NOMO-1 treated with DMSO at 0.1 percent for 48 hours (cell line): Measurements from ENCODE around the gene LEMD1.
A peak's percentile ranks its signal among the peaks of the same experiment; 100 is the strongest.
"Not testable (repeated sequence)": the region's sequence is repeated elsewhere in the genome, so short reads cannot be mapped to it uniquely, and the experiment has no call there.

ENCODE experiments used
- DNase-seq: peaks from one replicate; lab custom pipeline; 2025; ENCODE audit not compliant: unreplicated experiment; lab: John Stamatoyannopoulos, UW

Gene LEMD1

DNA sequence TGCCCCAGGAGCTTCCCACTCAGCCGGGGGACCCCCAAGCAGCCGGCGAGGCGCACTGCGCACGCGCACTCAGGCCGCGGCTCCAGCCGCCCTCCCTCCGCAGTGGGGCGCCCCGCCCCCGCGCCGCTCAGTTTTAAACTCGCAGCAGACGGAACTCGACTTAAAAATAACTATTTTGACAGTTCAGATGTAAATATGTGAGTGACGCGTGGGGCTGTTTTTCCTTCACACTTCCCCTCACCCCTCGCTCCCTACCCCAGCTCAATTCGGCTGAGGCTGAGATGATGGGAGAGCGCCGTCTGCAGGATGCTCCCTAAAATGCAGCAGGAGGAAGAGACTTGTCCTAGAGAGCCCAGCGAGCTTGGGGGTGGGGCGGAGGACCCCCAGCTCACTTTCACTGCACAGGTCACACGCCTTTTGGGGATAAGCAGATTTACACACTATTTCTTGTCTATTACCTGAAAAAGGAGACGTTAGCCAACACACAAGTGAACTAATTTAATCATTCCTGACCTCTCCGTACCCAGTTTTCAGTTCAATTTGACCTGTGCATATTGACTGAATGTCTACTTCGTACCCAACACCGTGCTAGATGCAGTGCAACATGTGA lies 8.9 kb upstream of the LEMD1 start:
- DNase-seq: peak; percentile 60

DNA sequence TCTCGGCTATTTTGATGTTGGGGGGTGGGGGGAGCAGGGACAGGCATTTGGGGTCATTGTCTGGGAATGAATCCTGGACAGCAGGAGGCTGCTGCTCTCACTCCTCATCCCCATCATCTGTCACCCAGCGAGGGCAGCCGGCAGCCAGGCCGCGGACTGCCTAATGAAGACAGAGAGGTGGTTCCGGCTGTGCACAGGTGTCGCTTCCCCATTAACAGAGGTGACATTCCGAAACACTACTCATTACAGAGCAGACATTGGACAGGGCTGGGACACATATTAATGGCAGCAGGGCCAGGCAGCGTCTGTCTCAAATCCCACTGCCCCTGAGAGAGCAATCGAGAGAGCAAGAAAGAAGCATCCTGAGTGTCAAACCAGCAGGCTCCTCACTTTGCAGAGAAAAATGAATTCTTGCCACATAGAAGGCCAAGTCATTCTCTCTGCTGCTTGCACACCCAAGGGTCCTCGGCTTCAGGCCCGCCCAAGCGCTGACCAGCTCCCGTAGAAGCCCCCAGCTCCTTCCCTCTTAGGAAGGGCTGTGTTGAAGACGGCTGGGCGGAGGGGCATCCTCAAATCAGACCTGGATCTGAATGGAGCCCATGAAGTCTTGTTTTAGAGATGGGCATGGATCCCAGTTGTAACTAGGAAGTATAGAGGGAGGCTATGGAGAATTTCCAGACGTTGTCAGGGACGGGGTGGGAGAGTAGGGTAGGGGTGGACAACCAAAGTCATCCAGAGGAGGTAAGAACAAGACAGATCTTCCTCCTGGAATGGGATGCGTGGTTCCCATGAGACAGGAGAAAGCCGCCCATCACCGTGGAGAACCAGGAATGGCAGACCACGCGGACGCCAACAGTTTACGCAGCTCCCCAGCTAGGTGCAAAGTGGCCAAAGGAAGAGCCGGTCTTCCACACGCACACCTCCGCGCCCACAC lies 8.2 kb upstream of the LEMD1 start:
- no peak for DNase-seq

DNA sequence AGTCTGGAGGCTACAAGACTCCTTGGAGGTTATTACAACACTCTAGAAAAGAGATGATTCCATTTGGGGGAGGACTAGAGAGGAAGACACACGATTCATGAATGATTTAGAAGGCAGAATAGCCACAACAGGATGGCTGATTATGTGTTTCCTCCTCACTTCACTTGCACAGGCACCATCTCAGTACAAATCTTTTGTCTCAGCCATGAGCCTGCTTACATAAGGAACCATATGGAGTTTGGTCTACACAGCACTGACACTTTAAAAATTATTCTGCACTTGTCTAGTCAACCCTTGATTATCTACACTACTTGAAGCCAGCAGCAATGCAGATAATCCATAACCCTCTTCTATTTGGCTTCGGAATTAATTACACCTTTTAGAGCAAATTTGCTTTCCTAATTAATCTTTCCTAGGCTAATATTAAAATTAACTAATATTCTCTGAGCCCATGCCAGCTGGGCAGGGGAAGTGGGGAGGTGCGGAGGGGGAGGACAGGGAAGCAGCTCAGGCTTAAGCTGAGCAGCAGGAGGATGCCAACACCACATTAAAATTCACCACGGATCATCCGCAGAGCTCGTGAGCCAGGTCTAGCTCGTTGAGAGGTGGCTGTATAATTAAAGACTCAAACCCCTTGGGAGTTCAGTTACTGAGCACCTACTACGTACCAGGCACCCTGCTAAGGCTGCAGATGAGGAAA lies 3.2 kb upstream of the LEMD1 start:
- no peak for DNase-seq

DNA sequence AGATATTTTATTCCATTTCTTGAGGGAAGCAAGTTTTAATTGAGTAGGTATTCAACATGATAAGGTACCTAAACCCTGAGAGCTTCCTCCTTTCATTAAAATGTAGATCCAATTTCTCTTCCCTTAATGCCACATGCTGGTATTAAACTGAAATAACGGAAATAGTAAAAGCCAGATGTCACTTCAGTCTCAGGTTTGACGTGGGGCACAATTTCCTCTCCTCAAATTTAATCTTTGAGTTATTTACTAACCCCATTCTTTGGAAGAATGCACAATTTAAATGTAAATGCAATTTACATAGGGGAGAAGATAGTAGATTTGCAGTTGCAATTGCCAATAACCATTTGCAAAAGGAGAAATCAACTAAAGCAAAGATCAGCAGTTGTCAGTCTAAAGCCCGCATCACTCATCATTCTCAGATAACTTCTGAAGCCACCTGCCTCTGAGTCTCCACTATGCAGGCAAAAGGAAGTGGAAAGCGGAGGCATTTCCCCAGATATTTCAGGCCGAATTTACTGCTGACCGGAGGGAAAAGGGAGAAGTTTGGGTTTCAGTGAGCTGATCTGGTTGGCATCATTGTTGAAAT lies 2.1 kb upstream of the LEMD1 start:
- DNase-seq: no peak

DNA sequence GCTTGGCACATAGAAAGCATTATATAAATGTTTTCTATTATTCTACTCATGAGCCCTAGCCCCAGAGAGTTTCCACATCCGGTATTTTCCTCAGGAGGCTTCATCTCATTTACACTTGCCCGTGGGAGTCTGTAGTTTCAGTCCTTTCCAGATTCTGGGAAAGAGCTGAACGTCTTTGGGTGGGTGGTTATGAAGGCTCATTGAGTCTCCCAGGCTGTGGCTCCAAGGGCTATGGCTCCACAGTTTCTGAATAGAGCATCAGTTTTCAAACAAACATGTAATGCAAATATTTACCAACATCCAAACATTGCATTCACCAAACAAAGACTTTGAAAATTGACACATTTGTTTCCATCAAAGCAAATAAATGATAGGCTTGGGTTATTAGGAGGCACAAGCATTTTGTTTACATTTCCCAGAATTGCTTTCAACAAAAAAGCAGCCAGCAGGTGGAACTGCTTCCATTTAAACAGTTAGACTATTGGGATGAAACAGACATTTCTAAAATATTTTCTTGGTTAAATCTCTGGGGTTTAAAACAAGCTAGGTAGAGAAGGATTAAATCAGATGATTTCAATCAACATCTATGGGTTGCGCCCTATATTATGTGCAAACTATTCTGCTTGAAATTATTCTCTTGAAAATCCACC lies 1.3 kb upstream of the LEMD1 start:
- DNase-seq: no peak

DNA sequence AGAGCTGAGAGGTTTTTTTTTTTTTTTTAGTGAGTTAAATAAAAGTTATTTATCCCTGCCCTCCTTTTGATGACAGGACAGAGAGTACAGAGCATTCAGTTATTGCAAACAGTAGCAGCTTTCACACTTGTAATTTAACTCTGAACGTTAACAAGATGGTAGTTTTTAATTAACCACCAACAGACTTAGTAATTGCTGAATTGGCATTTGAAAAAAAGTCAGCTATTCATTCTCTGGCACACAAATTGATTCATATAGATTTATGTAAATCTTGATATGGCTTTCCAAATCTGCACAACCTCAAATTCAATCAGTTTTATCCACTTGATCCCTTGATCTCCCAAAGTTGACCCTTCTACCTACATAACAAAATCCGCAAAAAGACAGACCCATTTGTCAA lies 918 bp downstream of the LEMD1 start:
- no peak for DNase-seq

DNA sequence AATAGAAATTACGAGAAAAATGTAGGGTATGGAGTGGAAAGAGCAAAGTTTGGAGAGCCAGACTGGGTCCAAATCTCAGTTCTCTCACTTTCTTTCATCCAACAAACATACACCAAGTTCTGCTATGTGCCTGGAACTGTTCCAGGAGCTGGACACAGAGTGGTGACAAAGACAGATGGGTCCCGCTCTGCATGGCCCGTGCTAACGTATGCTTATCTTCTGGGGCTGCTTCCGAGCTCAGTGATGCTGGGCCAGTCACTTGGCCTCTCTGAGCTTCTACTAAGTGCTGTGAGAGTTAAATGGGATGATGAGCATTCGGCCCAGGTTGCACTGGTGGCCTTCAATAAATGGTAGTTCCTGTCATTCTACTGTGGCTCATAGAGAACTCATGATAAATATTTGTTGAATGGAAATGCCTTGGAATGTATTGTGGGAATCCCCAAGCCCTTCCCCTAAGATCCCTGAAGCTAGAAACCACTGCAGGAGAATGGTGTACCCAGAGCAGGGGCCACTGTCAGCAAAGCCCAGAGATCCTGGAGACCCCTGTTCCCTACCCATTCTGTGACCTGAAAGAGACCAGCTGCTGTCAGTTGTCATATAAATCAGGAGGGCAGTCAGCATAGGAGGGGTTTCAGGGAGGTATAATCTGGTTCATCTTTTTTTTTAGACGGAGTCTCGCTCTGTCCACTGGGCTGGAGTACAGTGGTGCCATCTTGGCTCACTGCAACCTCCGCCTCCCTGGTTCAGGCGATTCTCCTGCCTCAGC lies 3.8 kb downstream of the LEMD1 start:
- DNase-seq: no peak

DNA sequence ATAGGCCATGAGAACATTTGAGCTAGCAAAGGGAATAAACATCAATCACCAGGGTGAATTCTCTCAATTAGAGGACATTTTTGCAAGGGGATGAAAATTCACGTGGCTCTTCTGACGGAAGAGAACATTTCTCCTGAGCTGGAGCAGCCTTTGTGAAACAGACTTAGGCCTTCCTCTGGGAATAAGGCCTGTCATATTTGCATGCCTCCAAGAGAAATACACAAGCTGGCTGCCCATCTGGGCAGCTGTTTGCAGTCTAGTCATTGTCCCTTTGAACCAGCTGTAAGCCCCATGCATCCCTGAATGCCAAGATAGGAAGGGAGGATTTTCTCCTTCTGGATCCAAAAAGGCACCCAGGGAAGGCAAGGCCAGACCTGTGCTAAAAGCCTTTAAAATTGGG lies 5.5 kb downstream of the LEMD1 start:
- DNase-seq: no peak

DNA sequence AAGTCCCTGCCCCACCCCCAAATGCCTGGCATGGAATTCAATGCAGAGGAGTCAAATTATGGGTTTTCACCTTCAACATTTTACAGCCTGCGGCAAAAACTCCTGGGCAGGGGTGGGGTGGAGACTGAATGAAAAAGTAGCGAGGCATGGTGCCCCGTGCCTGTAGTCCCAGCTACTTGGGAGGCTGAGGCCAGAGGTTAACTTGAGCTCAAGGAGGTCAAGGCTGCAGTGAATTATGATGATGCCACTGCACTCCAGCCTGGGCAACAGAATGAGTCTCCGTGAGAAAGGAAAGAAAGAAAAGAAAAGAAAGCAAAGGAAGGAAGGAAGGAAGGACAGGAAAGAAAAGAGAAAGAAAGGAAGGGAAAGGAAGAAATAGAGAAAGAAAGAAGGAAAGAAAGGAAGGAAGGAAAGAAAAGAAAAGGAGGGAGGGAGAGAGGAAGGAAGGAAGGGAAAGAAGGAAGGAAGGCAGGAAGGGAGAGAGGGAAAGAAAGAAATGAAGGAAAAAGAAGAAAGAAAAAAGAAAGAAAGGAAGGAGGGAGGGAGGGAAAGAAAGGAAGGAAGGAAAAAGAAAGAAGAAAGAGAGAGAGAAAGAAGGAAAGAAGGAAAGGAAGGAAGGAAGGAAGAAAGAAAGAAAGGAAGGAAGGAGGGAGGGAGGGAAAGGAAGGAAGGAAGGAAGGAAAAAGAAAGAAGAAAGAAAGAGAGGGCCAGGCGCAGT lies 11.1 kb downstream of the LEMD1 start:
- DNase-seq: no peak

DNA sequence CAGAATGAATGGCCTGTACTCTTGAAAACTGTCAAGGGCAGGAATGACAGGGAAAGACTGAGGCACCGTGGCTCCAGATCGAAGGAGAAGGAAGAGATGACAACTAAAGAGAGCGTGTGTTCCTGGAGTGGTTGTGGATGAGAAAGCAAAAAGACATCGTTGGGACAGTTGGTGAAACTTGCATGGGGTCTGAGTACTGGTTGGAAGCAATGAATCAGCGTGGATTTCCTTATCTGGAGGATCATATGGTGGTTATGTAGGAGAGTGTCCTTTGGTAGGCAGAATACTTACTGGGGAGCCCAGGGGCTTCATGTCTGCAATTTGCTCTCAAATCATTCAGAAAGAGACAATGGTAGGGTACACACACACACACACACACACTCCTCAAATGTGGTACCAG lies 13.9 kb downstream of the LEMD1 start:
- DNase-seq: no peak

DNA sequence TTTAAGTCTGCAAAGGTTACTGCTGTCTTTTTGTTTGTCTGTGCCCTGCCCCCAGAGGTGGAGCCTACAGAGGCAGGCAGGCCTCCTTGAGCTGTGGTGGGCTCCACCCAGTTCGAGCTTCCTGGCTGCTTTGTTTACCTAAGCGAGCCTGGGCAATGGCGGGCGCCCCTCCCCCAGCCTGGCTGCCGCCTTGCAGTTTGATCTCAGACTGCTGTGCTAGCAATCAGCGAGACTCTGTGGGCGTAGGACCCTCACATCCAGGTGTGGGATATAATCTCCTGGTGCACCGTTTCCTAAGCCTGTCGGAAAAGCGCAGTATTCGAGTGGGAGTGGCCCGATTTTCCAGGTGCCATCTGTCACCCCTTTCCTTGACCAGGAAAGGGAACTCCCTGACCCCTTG lies 15.6 kb downstream of the LEMD1 start:
- not testable (repeated sequence) for DNase-seq

DNA sequence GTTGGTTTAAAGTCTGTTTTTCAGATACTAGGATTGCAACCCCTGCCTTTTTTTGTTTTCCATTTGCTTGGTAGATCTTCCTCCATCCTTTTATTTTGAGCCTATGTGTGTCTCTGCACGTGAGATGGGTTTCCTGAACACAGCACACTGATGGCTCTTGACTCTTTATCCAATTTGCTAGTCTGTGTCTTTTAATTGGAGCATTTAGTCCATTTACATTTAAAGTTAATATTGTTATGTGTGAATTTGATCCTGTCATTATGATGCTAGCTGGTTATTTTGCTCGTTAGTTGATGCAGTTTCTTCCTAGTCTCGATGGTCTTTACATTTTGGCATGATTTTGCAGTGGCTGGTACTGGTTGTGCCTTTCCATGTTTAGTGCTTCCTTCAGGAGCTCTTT lies 17.4 kb downstream of the LEMD1 start:
- DNase-seq: not testable (repeated sequence)

DNA sequence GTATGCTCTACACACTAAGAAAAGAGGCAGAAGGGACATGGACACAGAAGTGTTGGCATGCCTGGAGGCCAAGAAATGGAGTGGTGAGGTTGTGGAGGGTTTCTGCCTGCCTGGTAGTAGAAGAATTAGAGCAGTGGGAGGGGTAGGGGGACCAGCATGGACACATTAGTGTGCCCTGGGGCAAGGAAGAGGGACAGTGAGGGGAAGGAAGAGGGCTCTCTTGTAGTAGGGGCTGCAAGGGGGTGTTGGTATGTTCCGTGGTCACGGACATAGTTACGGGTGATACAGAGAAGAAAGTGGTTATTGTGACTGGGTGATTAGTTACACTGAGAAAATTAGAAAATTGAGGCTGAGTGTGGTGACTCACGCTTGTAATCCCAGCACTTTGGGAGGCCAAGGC lies 23.3 kb downstream of the LEMD1 start:
- no peak for DNase-seq

DNA sequence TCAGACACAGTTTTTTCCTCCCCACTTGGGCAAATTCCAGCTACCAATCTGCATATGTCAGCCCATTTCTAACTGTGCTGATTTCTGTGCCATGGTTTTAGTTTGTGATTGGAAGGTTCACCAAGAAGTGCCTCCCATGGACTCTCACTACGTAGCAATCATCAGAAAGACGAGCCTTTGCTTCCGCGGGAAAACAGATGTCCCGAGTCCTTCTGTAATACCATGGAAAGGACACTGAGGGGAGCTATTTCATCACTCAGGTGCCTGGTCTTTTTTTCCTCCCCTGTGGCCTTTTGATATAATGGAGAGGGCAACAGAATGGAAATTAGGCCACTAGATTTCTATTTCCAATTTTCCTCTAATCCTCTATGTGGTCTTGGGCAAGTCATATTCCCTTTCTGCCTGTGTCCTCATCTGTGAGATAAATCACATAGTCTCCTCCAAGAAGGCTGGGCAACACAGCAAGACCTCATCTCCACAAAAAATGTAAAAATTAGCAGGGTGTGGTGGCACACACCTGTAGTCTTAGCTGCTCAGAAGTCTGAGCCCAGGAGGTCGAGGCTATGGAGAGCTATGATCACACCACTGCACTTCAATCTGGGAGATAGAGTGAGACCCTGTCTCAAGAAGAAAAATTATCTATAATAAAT lies 24.8 kb downstream of the LEMD1 start:
- DNase-seq: peak; percentile 42

DNA sequence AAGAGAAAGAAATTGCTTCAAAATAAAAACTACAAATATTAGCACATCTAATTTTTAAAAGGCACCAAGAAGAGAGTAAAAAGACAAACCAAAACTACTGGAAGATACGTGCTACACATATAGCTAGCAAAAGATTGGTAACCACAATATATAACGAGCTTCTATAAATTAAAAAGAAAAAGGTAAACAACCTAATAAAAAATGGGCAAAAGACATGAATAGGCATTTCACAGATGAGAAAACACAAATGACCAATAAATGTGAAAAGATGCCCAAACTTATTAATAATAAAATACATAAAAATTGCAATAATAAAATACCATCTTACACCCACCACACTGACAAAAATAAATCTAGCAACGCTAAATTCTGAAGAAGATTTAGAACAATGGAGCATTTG lies 26.2 kb downstream of the LEMD1 start:
- no peak for DNase-seq

DNA sequence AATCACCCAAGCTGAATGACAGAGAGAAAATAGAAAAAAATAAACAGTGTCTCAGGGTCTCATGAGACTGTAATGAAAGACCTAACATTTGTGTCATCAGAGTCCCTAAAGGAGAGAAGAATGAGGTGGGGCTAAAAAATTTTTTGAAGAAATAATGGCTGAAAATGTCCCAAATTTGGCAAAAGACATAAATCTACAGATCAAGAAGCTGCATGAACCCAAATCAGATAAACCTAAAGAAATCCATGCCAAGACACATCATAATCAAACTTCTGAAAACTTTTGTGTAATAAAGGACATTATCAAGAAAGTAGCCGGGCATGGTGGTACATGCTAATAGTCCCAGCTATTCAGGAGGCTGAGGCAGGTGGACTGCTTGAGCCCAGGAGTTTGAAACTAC lies 29.2 kb downstream of the LEMD1 start:
- DNase-seq: no peak

DNA sequence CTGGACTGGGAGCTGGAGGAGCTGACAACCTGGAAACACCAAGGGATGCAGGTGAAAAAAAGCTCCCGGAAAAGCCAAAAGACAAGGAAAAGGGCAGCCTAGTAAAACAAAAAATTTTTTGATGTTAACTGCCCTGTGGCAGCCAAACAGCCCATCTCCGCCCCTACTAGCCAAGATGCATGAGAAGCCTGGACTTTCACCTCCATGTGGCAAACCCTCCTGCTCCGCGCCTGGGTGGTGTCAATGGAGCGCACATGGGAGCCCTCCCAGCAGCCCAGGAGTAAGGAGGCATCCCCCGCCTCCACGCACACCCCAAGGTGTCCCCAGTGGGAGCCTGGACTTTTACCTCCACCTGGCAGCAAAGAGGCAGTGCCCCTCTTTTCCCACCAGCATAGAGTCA lies 30.5 kb downstream of the LEMD1 start:
- no peak for DNase-seq

DNA sequence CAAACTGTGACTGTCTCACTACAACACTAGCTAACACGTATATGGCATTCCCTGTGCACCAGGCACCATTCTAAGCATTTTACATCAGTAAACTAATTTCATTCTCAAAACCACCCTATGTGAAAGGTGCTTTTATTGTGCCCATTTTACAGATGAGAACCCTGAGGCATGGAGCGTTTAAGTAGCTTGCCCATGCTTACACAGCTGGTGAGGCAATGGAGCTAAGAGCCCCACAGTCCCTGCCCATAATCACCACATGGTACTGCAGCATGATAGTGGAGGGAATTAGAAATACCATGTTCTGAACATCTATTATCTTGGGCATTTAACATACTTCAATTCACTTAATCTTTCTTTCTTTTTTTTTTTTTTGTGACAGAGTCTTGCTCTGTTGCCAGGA lies 34.0 kb downstream of the LEMD1 start:
- DNase-seq: no peak

DNA sequence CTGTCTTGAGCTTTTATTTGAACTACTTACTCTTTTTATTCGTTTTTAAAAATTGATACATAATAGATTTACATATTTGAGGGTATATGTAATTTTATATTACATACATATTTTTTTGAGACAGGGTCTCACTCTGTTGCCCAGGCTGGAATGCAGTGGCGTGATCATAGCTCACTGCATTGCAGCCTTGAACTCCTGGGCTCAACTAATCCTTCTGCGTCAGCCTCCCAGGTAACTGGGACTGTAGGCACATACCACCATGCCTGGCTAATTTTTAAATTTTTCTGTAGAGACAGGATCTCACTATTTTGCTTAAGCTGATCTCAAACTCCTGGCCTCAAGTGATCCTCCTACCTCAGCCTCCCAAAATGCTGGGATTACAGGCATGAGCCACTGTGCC lies 38.9 kb downstream of the LEMD1 start:
- not testable (repeated sequence) for DNase-seq
